ENCODE measurements around the gene TRAPPC12.

DNA sequence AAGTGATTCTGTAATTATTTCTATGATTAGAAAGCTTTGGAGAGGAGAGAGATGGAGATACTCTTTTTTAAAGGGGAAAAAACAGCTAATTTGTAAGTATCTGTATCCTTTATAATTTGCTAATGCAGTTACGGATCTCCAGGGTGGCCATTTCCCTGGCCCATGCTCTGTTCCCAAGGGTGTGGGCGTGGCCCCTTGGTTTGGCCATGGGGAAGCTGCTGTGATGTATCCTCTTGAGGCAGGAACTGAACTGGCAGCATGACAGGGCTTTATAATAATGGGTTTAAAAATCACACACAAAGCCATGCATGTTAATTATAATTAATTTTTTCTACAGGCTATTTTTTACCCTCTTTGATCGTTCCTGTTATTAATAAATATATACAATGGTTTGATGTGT is 27.0 kb downstream of the TRAPPC12 start:
- TF ChIP-seq CTCF (IDR thresholded peaks at IDR 0.05) (no peak), POLR2A (IDR thresholded peaks at IDR 0.05) (no peak)

Measured in esophagus squamous epithelium (tissue), 4 donors.